ENCODE data around the gene HEY2.
"Not testable (repeated sequence)": the region's sequence is repeated elsewhere in the genome, so short reads cannot be mapped to it uniquely, and the experiment has no call there.

The HEY2 gene

DNA sequence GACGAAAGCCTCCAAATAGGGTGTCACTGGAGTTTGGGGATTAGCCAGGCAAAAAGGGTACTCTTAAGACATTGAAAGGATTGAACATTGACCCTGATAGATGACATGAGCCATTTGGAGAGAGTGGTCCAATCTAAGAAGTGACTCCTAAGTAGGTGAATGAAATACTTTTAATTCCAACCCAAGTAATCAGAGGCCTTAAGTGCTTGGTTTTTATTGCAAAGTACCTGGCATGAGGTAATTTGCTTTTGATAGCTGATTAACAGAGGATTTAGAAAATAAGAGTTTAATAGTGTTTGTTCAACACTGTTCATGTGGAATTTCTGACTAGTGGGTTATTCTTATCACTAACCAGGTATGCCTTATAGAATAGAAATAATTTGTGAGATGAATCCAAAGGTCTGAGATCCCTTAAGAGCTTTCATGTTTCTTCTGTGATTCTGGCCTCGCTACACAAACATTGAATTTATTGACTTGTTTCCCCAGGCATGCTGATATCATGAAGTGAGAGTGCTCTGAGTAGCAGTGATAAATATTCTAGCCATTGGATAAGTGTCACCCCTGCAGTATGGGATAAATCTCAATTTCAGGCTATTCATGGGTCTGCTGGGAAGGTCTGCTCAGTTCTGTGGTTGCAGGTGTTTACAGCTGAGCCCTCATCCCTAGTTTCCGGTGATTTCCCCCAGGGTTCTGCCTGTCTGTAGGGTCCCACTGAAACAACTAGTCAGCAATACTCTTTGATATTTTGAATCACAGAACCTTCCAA, 47.9 kb downstream of the HEY2 start:
- no peak for DNase-seq (ENCODE audit: low spot score)

DNA sequence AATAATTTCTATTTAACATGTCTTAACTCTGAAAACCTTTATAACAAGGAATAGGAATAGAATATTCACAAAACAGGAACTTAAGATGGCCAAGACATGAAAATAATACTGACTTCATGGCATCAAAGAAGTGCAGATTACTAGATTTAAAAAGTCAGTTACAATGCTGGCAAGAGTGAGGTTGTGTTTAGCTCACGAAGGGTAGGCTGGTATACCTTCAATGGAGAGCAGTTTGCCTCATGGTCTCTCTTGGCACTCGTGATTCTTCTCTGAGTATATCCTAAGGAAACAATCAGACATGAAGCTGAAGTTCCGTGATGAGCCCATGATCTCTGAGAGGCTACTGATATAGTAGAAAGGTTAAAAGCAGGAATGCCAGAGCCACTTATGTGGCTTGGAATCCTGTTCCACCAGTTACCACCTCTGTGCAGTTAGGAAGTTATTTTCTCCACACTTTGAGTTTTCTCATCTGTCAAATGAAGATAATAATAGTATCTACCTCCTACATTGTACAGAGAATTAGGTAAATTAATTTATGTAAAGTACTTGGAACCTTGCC, 48.5 kb downstream of the HEY2 start:
- DNase-seq (ENCODE audit: low spot score) = no peak

- no peak for DNase-seq (ENCODE audit: low spot score)
Measured at GRCh38 chr6:125798734-125799508, 49.5 kb downstream of the HEY2 start.

DNA sequence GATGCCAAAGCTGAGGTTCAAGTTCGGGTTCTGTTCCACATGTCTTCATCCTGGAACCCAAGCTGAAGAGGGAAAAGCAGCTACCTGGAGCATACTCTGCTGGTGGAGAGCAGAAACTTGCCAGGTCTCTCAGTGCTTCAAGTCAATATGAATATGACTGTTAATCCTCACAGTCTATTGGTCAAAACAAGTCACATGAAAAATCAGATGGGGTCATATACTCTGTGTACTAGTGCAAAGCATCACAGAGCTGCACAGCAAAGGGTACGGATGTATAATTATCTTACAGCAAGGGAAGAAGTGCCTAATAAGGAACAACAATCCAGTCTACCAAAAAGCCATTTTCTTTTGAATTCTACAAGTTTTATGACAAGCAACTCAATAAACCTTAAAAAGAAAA, 53.0 kb downstream of the HEY2 start:
- DNase-seq (ENCODE audit: low spot score) = no peak

GRCh38 chr6:125802943-125803377, 53.5 kb downstream of the HEY2 start:
- DNase-seq (ENCODE audit: low spot score) = no peak

DNA sequence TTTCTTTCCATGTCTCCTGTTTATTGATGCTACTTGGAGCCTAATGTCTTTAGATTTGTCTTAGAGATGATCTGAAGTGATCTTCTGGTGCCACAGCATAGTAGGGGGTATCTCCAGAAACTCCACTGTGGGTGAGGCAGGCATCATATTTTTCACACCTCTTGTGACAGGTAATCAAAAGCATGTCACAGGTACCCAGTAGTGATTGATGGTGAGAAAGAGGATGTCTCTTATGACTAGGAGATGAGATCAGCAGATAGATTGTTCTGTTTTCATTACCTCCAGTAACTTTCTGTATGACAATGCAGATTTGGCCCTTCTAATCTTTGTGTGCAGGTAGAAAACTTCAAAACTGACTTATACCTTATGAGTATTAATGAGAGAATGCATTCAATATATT, 54.8 kb downstream of the HEY2 start:
- no peak for DNase-seq (ENCODE audit: low spot score)

GRCh38 chr6:125804866-125805425, 55.5 kb downstream of the HEY2 start:
- DNase-seq (ENCODE audit: low spot score) = not testable (repeated sequence)

DNA sequence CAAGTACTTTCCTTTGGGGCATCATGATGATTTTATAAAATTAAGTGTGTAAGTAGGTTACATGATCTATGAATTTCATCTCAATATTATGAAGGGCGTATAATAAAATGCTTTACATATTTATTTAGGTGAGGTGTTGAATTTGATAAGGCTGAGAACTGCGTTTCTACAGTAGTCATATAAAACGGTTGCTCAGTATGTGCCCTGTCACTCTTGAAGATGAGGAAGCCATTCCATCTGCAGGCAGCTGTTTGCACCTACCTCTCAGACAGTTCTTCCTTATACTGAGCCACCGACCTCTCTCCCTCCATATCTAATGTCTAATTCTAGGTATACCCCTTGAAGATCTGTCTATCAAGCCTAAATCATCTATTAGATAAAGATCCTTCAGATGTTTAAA, 57.4 kb downstream of the HEY2 start:
- DNase-seq (ENCODE audit: low spot score) = no peak

DNA sequence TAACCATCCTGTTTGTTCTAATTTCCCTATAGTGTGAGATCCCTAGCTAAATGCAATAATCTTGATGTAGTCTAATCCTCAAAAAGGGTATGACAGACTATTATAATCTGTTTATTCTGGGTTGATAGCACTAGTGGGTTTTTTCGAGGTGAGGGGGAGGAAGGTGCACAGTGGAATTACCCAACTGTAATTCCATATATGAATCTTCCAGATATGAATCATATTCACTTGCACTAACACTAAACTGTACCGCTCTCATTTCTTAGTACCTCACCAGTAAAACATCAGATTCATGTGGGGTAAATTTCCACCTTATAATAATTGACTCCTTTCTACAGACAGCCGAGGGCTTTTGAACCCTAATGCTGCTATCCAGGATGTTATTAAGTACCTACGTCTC, 57.9 kb downstream of the HEY2 start:
- no peak for DNase-seq (ENCODE audit: low spot score)

GRCh38 chr6:125808060-125808459, 58.6 kb downstream of the HEY2 start:
- no peak for DNase-seq (ENCODE audit: low spot score)

DNA sequence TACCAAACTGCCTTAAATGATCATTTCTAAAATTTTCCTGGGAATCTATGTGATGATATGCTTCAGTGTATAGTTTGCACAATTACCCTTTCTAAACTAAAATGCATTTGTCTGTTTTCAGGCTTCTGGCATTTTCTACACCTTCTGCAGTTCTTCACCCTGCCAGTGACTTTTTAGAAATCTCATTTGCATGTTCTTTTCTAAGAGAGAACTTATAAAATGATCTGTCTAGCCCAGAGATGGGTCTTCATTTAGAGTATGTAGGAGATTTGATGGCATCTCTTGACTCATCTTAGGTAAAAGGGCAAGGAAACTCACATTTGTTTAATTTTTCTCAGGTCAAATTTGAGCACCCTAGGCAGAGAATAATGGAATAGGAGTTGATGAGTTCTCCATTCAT, 59.2 kb downstream of the HEY2 start:
- DNase-seq (ENCODE audit: low spot score) = no peak

GRCh38 chr6:125809570-125810170, 60.2 kb downstream of the HEY2 start:
- DNase-seq (ENCODE audit: low spot score) = no peak

DNA sequence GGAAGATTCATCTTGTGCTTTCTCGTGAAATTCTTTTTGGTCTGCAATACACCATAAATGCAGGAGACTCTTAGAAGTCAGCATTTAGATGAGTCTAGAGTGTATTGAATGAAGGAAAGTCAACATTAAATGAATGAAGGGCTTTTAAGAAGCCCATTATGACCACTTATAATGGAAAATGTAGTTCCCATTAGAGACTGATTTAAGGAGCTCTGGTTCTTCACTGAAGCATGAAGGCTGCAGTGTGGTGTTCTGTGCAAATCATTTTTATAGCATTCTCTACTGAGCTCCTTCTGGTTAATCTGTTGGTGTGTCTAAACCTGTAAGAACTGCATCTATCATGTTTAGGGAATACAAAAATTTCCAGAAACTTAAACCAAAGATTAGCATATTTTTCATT, 61.0 kb downstream of the HEY2 start:
- no peak for DNase-seq (ENCODE audit: low spot score)
